OCI-LY1 (cell line): ENCODE data around the gene PLEKHH3.

Experiments
- EZH2 ChIP-seq: fragments of 200-600 bp; sonication (generic), shearing (Covaris generic); IDR thresholded peaks from 2 replicates; pipeline ENCODE4 v1.8.0; 2017; ENCODE audit warnings: borderline replicate concordance, mixed run types, mild to moderate bottlenecking, antibody characterized with exemption, low read length, moderate library complexity, mixed read lengths
- TF ChIP-seq, protein P1 (sequence below): fragments of 200-600 bp; sonication (generic), shearing (Covaris generic); IDR thresholded peaks from 2 replicates; pipeline ENCODE4 v1.5.1; 2017; ENCODE audit warnings: mild to moderate bottlenecking, antibody characterized with exemption, low read length, moderate library complexity, mixed read lengths

GRCh38 chr17:42665581-42666001 lies 11.2 kb downstream of the PLEKHH3 start:
- TF ChIP-seq, protein P1, sequence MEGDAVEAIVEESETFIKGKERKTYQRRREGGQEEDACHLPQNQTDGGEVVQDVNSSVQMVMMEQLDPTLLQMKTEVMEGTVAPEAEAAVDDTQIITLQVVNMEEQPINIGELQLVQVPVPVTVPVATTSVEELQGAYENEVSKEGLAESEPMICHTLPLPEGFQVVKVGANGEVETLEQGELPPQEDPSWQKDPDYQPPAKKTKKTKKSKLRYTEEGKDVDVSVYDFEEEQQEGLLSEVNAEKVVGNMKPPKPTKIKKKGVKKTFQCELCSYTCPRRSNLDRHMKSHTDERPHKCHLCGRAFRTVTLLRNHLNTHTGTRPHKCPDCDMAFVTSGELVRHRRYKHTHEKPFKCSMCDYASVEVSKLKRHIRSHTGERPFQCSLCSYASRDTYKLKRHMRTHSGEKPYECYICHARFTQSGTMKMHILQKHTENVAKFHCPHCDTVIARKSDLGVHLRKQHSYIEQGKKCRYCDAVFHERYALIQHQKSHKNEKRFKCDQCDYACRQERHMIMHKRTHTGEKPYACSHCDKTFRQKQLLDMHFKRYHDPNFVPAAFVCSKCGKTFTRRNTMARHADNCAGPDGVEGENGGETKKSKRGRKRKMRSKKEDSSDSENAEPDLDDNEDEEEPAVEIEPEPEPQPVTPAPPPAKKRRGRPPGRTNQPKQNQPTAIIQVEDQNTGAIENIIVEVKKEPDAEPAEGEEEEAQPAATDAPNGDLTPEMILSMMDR, result no peak
- no peak for TF ChIP-seq EZH2
